HG03066 (cell line): ENCODE data around the gene ADNP.

Experiments used
- ATAC-seq: cut with Tn5 transposase; IDR thresholded peaks from one replicate; pipeline ENCODE4 v1.9.1; 2021; ENCODE audit warnings: low read depth; ENCODE audit not compliant: unreplicated experiment

The ADNP gene

DNA sequence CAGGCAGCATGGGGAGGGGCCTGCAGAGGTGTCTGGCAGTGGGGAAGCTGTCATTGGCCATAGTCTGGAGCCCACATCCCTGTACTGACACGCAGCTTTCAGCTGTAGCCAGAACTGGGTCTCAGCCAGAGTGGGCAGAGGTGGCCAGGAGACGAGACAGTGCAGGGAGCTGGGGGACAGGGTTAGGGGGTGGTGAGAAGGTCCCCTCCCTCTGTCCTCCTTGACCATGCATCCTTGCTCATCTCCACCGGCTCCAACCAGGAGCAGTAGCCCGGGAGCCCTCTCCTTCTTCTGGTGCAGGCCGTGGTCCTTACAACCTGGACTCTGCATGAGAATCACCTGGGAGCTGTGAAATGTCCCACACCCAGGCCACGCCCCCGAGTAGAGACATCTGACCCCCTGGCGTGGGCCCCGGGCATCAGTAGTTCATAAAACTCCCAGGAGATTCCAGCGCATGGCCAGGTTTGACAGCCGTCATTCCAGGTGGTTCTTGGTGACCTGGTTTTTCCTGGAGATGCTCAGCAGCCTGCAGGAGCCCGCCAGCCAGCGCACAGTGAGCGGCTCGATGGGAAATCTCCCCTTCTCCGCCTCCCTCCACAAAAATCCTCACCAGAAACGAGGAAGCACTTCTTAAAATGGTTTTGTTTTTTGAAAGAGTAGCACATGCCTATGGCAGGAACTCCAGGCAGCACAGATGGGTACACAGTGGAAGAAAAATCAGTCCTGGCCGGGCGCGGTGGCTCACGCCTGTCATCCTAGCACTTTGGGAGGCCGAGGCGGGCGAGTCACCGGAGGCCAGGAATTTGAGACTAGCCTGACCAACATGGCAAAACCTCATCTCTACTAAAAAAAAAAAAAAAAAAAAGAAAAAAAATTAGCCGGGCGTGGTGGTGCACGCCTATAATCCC, 56.2 kb downstream of the ADNP start:
- ATAC-seq = no peak

DNA sequence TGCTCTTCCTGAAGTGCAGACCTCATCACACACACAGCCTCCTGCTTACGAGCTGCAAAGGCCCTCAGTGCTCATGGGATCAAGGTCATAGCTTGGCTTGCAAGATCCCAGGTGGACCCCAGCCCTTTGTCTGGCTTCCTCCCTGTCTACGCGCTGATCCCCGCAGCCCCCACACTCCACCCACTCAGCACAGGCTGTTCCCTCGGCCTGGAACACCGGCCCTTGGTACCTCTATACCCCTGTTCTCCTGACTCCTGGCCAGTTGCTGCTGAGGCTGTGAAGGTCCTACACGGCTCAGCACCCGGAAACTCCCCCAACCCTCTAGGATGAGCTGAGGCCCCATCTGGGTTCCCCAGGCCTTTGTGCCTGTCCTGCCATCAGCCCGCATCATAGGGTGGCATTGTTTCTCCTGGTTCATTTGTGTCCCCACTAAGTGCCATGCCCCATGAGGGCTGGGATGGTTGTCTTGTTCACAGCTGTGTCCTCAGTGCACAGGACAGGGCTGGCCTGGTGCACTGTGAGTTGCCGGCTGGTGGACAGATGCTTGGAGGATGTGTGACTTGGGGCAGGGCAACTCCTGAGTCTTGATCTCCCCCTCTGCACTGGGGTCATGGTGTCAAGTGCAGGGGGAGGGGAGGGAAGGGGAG, 57.0 kb downstream of the ADNP start:
- ATAC-seq = no peak

DNA sequence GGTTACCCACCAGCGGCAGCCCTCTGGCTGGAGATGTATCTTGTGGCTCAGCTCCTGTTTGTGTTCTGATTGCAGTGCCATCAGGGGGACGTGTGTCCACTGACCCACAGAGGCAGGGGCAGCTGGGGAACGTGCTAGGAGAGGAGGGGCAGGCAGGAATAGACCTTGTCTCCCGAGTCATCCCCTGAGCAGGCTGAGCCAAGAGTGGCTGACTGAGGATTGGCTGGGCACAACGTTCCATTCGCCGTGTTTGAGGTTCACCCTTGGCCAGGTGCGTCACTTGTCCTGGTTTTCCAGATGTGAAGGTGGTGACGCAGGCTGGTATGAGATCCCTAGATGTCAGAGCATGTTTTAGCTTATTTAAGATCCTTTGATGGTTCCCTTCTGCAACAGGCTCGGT, 57.7 kb downstream of the ADNP start:
- ATAC-seq = no peak

- no peak for ATAC-seq
These were observed 58.4 kb downstream of the ADNP start for GRCh38 chr20:50872560-50873425.

DNA sequence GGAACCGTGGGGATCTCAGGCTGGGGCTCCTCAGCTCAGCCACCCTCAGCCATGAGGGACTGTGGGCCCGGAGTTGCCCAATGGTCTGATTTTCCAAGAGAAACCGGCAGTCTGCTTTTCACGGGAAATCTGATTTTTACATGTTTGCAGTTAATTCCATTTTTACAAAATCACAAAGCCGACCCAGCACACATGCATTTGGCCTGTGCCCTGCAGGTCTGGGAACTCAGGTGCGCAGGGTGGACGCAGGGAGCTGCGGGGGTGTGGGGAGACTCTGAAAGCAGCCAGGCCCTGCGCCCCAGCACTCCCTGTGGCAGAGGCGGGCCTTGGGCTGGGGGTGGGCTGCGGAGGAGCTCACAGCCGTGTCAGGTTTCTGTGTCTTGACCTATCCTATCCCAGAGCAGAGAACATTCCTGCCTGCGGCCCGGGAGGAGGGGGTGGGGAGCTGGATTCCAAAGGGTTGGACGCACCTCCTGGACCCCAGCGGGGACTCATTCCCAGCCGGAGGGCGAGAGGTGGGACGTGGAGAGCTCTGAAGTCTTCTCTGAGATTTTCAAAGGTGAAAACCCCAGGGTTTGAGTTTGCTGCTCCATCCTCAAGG, 60.6 kb downstream of the ADNP start:
- ATAC-seq = no peak

- no peak for ATAC-seq
These were observed 62.4 kb downstream of the ADNP start for GRCh38 chr20:50868509-50869495.

- ATAC-seq = no peak
These were observed 63.4 kb downstream of the ADNP start for GRCh38 chr20:50867805-50868204.

DNA sequence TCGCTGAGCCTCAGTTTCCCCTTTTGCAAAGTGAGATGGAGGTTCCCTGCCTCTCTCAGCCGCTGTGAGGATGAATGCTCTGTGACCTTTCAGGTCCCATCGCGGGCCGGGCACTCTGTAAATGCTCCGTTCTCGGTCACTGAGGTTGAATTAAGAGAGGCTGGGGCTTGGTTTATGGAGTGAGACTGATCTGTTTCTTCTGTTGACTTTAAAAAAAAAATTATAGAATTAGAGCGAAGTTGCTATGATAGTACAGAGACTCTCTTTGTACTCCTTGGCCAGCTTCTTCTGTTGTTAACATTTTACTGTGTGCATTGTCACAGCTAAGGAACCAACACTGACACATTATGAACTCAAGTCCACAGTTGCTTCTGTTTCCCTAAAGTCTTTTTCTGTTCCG, 64.4 kb downstream of the ADNP start:
- ATAC-seq = no peak

GRCh38 chr20:50866036-50866685, 65.1 kb downstream of the ADNP start:
- ATAC-seq = no peak

DNA sequence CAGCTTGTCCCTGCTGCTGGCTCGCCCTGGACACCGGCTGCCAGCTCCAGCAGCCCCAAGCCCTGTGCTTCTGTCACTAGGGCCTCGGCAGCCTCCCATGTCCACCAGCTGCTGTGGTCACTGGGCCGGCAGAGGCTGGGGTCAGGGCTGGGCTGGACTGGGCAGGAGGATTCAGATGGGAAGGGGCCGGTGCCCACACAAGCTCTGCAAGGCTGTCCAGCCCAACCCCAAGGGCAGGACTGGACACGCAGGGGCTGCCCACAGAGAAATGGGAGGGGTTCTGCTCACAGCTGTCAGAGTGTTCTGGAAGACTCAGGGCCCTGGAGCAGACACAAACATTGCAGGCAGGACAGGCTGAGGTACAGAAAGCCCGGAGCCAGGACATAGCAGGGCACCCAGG, 65.6 kb downstream of the ADNP start:
- no peak for ATAC-seq

DNA sequence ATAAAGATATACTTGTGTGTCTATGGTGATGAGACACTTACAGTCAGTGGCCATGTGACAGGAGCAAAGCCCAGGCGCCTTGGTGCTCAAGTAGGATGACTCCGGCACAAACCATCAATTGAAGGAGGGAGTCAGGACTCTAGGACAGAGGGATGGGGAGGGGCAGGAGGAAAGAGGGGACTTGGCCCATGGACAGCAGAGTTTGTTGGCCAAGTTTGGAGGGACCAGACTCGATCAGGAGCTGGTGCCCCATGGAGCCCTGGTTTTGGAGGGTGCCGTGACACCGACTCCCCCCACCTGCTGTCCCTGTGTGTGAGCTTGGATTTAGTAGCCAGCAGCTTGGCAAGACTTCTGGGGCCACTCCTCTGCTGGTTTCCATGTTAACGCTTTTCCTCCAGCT, 66.1 kb downstream of the ADNP start:
- no peak for ATAC-seq

DNA sequence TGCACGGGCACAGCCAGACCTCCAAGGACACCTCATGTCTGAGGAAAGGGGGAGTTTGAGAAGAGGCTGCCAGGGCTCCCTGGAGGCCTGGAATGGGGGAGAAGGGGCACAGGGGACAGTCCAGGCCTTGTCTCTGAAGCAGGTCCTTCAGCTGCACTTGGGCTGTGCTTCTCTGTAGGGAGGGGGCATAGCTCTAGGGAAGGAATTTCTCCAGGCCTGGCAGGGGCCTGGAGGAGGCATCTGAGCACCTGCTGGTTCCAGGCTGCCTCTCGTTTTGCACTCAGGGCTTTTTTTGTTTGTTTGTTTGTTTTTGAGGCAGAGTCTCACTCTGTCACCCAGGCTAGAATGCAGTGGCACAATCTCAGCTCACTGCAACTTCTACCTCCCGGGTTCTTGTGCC, 68.7 kb downstream of the ADNP start:
- ATAC-seq = no peak

GRCh38 chr20:50861012-50861411, 70.2 kb downstream of the ADNP start:
- no peak for ATAC-seq

DNA sequence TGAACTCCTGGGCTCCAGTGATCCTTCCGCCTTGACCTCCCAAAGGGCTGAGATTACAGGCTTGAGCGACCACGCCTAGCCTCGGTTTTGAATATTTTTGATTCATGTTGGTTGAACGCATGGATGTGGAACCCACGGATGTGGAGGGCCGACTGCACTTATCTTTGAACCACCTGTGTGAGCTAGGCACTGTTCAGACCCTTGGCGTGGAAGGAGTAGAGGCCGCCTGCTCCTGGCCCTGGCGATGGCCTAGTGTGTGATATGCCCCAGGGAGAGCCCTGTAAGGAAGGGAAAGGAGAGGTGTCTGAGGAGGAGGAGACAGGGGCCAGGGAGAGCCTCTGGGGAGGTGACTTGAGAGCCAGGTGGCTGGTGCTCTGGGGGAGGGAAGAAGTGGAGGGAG, 72.1 kb downstream of the ADNP start:
- ATAC-seq = no peak

DNA sequence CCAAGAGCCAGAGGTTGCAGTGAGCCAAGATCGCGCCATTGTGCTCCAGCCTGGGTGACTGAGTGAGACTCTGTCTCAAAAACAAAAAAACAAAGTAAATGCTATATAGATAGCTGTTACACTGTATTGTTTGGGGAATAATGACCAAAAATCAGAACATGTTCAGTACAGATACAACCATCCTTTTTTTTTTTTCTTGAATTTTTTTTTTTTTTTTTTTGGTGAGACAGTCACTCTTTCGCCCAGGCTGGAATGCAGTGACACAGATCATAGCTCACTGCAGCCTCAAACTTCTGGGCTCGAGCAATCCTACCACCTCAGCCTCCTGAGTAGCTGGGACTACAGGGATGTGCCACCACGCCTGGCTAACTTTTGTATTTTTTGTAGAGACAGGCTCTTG, 72.7 kb downstream of the ADNP start:
- ATAC-seq = no peak

- no peak for ATAC-seq
These were observed 73.9 kb downstream of the ADNP start for GRCh38 chr20:50857348-50857747.

DNA sequence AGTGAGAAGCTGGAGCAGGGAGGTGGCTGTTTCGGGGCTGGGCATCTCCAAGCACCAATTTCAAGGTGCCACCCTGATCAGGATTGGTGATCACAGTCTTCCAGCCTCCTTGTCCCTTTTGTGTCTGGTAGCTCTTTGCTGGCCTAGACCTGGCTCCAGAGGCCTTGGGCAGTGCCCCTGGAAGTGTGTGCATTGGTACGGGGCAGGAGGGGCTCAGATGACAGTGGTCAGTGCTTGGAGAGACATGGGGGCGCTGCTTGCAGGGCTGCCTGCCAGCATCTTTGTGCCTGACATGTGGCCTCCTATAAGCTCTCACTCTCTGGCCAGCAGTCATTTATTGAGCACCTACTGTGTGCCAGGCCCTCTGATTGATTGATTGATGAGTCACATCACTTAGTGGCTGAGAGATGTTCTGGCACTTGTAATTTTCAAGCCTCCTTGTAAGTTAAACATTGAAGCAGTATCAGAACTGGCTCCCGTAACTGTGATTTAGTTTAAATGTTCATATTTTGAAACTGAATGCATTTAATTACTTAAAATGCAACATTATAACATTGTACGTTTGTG, 74.7 kb downstream of the ADNP start:
- ATAC-seq = no peak

DNA sequence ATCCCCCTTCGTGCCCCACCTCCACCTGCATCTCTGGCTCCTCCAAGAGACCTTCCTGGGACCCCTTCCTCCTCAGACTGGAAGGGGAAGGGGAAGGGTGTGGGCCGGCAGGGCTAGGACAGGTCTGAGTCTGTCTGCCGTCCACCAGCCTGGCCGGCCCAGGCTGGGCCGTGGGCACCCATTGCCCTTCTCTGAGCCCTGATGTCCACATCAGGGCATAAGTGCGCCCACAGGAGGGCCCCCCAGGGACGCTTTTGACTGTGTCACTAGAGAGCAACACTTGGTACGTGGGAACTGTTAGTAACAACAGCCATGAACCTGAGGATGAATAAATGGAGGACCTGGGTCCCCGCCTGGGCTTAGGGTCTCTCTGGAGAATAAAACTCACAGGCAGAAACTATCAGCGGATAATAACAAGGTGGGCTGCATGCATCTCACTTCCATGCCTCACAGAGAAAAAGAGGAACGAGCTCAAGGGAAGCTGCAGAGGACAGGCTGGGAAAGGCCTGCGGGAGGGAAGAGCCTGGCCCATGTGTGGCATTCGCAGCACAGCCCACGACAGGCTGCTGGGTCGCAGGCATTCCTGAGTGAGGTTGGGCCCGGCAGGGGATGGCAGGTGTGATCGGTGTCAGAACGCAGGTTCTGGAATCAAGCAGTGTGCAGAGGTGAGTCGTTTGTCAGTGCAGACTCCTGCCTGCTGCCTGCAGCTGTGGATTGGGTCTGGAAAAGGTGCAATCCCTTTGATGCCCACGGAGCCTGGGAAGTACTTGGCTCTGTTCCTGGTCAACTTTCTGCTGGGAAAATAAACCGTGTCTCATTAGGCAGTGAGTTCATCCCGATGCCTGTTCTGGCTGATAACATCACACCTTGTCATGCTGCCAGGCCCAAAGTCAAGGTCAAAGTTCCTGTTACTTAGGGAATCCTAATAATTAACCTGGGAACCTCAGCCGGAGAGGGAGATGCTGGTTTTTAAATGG, 75.5 kb downstream of the ADNP start:
- no peak for ATAC-seq
